Tibial nerve (tissue), 4 donors: ENCODE measurements around the gene TECPR2. TPM values are rescaled to one million over a fixed set of nuclear protein-coding genes. Genes with fewer than 3 reads are reported as not detected.
A peak's percentile ranks its signal among the peaks of the same experiment; 100 is the strongest.

Source experiments
- DNase-seq, 2 donors: peaks; one replicate each; pipeline ENCODE4 v3.0.0-alpha.2; 2019; ENCODE audit warnings: low spot score in 2 of 2
- H3K27ac ChIP-seq, 4 donors: fragments of 200-600 bp; sonication (generic) in 3 of 4; one replicate each; pipeline ENCODE4 v1.5.1; 2017 to 2019; ENCODE audit warnings: mild to moderate bottlenecking in 1 of 4
- H3K27me3 ChIP-seq, 2 donors: fragments of 200-600 bp; sonication (generic) in 1 of 2; one replicate each; pipeline versions ENCODE4 v1.5.1 to v1.6.0; 2017 to 2019
- H3K36me3 ChIP-seq, 3 donors: fragments of 200-600 bp; sonication (generic); one replicate each; pipeline ENCODE4 v1.5.1; 2018 to 2019
- H3K4me1 ChIP-seq, 4 donors: fragments of 200-600 bp; sonication (generic) in 3 of 4; one replicate each; pipeline ENCODE4 v1.5.1; 2017 to 2019
- H3K4me3 ChIP-seq, 4 donors: fragments of 200-600 bp; sonication (generic) in 3 of 4; one replicate each; pipeline ENCODE4 v1.5.1; 2017 to 2019; ENCODE audit warnings: mild to moderate bottlenecking in 1 of 4, moderate library complexity in 1 of 4
- H3K9me3 ChIP-seq, 4 donors: fragments of 200-600 bp; sonication (generic) in 3 of 4; one replicate each; pipeline ENCODE4 v1.5.1; 2017 to 2019
- EP300 ChIP-seq, 2 donors: sonication (generic); formaldehyde crosslinking; IDR thresholded peaks; one replicate each; pipeline ENCODE4 v1.6.1; 2017; ENCODE audit warnings: antibody characterized with exemption in 2 of 2, mild to moderate bottlenecking in 1 of 2
- POLR2A ChIP-seq, 2 donors: fragments of 450-650 bp; IDR thresholded peaks; one replicate each; pipeline ENCODE4 v1.6.1; 2017; ENCODE audit warnings: antibody characterized with exemption in 2 of 2, mild to moderate bottlenecking in 2 of 2, moderate library complexity in 2 of 2
- WGBS, 2 donors: methylation state at CpG; one replicate each; pipeline ENCODE4 v1.1.5; 2018; 5-methylcytosine and 5-hydroxymethylcytosine counted together
- total RNA-seq, 4 donors: library from RNA; depleted of rRNA; stranded (reverse); fragments of >200 nt; gene quantifications; one replicate each; pipeline ENCODE4 v1.1.0, GENCODE V29; 2016
- TF ChIP-seq, protein P1 (sequence below), 5 experiments: fragments of 200-600 bp in 3 of 5; fragments of 450-650 bp in 2 of 5; sonication (generic) in 3 of 5; IDR thresholded peaks; one replicate each; pipeline ENCODE4 v1.5.1; 2016 to 2019; ENCODE audit warnings: antibody characterized with exemption in 5 of 5, mild to moderate bottlenecking in 3 of 5, moderate library complexity in 2 of 5

TECPR2 gene
- total RNA-seq, 4 donors from 2014 or later: 21.2 to 77.7 (median 32.8) TPM

DNA sequence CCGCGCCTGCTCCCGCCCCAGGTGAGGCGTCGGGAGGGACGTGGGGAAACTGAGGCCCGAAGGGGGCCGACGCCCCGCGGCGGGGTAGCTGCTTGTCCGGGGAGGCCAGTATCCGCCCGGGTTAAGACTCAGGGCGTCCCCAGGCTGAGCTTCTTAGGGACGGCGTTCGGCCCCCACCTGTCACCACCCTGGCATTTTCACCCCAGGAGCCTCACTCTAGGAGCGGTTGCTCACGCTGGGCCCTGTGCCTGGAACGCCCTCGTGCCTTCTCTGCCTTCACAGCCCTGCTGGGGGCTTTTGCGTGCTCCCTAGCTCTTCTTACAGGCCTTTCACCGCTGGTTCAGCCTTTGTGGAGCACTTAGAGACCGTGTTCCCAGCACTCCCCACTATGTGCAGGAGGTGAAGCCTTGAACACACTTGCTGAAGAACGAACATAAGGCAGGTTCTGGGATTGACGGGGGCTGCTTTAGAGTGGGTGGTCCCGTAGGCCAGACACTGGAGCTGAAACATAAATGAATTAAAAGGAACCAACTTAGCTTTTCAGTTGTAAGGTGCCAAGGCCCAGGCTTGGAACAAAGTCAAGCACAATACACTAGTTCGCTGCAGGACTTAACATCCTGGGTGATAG is 42.6 kb upstream of the TECPR2 start:
- Histone ChIP-seq H3K36me3 (no peaks in the 10 kb centered on the region), H3K27ac (peak overlapping the region; percentile 91 to 98 (median 93)), H3K4me3 (peak overlapping the region; percentile 64 to 88 (median 72)), H3K4me1 (peaks cover 0 to 61% (median 14%) of the 10 kb centered on the region in 4 donors), H3K27me3 (no peaks in the 10 kb centered on the region), H3K9me3 (no peaks in the 10 kb centered on the region)
- peak in 1 of 2 donors; percentile 24 for DNase-seq
- 7% methylated on average over 14 to 16 of the region's 30 CpGs for WGBS, 2 donors
- TF ChIP-seq EP300 (IDR thresholded peaks at IDR 0.05) (no peak), POLR2A (IDR thresholded peaks at IDR 0.05) (no peak)
- TF ChIP-seq, protein P1, sequence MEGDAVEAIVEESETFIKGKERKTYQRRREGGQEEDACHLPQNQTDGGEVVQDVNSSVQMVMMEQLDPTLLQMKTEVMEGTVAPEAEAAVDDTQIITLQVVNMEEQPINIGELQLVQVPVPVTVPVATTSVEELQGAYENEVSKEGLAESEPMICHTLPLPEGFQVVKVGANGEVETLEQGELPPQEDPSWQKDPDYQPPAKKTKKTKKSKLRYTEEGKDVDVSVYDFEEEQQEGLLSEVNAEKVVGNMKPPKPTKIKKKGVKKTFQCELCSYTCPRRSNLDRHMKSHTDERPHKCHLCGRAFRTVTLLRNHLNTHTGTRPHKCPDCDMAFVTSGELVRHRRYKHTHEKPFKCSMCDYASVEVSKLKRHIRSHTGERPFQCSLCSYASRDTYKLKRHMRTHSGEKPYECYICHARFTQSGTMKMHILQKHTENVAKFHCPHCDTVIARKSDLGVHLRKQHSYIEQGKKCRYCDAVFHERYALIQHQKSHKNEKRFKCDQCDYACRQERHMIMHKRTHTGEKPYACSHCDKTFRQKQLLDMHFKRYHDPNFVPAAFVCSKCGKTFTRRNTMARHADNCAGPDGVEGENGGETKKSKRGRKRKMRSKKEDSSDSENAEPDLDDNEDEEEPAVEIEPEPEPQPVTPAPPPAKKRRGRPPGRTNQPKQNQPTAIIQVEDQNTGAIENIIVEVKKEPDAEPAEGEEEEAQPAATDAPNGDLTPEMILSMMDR (IDR thresholded peaks at IDR 0.05): no peak

GRCh38 chr14:102320671-102321455 is 41.9 kb upstream of the TECPR2 start:
- Histone ChIP-seq H3K4me1 (peaks cover 0 to 54% (median 14%) of the 10 kb centered on the region in 4 donors), H3K27ac (peak overlapping the region; percentile 91 to 98 (median 93)), H3K36me3 (peaks cover 0 to 6% (median 0%) of the 10 kb centered on the region in 3 donors), H3K27me3 (no peaks in the 10 kb centered on the region), H3K9me3 (no peaks in the 10 kb centered on the region), H3K4me3 (peak overlapping the region in 2 of 4 donors; percentile 67 to 88)
- TF ChIP-seq, protein P1 (IDR thresholded peaks at IDR 0.05): no peak
- 86 to 92% methylated on average over 17 of the region's 17 CpGs for WGBS, 2 donors
- no peak for DNase-seq

DNA sequence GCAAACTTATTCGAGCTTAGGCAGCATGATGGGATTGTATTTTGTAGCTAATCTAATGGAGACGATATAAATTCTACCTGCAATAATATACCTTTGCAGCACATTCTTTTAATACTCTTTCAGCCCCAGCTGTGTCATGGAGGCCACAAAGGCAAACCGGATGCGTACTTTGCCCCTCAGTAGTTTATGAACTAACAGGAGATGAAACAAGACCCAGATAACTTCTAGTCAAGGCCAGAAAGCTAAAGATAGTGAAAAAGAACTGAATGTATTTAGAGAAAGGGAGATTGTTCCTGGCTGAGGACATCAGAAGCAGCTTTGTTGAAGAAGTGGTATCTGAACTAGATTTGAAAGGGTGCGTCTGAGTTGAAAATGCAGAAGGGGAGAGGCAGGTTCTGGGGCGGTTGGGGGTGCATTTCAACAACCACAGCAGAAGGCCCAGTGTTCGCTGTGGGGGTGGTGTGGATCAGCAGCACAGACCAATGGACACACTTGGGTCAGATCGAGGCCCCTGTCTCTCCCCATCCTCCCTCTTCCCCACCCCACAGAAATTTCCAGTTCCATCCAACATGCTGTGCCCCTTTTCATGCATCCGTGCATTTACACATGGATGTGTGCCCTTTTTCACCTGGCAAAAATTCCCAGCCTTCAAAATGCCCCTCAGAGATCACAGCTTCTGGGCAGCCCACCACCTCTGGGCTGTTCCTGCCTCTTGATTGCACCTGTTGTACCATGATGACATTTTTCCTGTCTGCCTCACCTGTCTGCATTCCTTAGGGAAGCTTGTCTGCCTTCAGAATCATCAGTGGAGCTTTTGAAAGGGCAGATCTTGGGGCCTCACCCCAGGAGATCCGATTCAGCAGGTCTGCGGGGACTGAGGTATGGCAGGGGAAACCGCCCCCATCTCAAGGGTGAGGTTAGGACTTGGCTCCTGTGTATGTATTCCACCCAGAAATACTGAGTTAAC is 41.0 kb upstream of the TECPR2 start:
- peaks cover 0 to 13% (median 0%) of the 10 kb centered on the region in 3 donors for H3K36me3 ChIP-seq
- peak overlapping the region in 1 of 4 donors; percentile 14 for H3K27ac ChIP-seq
- no peak for DNase-seq
- peaks cover 0 to 46% (median 14%) of the 10 kb centered on the region in 4 donors for H3K4me1 ChIP-seq
- H3K4me3 ChIP-seq: no peak overlapping the region
- H3K27me3 ChIP-seq: no peaks in the 10 kb centered on the region
- no peaks in the 10 kb centered on the region for H3K9me3 ChIP-seq
- 79 to 87% methylated on average over 12 of the region's 12 CpGs for WGBS, 2 donors
- no peak for TF ChIP-seq EP300 (IDR thresholded peaks at IDR 0.05)
- TF ChIP-seq POLR2A (IDR thresholded peaks at IDR 0.05): no peak
- TF ChIP-seq, protein P1 (IDR thresholded peaks at IDR 0.05): no peak

DNA sequence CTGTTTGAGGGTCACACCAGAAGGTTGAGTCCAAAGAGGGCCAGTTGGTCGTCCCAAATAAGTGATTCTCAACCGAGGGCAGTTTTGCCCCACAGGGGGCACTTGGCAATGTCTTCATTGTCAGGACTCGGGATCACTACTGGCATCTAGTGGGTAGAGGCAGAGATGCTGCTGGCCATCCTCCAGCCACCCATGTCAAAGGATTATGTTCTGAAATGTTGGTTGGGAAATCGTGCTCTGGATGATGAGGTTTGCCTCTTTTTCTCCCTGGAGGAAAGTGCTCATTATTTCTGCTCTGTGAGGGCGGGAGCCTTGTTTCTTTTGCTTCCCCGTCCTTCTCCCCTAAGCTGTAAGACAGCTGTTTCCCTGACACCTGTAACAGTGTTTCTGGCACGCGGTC is 39.6 kb upstream of the TECPR2 start:
- Histone ChIP-seq H3K36me3 (peaks cover 0 to 15% (median 0%) of the 10 kb centered on the region in 3 donors), H3K27me3 (no peaks in the 10 kb centered on the region), H3K9me3 (no peaks in the 10 kb centered on the region), H3K27ac (peak overlapping the region in 3 of 4 donors; percentile 27 to 71 (median 65)), H3K4me1 (peaks cover 0 to 39% (median 14%) of the 10 kb centered on the region in 4 donors), H3K4me3 (no peak overlapping the region)
- DNase-seq: peak; percentile 78 to 85
- TF ChIP-seq EP300 (IDR thresholded peaks at IDR 0.05) (peak in 1 of 2 donors; percentile 46), POLR2A (IDR thresholded peaks at IDR 0.05) (no peak)
- TF ChIP-seq, protein P1 (IDR thresholded peaks at IDR 0.05): peak; percentile 31 to 58 (median 48)
- WGBS, 2 donors: 30 to 34% methylated on average over 8 of the region's 8 CpGs
